B cell (primary cell): ENCODE measurements around the gene TEX11. TPM values are rescaled to one million over a fixed set of nuclear protein-coding genes. Genes with fewer than 3 reads are reported as not detected.
"Not testable (repeated sequence)": the region's sequence is repeated elsewhere in the genome, so short reads cannot be mapped to it uniquely, and the experiment has no call there.

Experiments
- ATAC-seq: fragments of 200-7000 bp; cut with Tn5 transposase; one replicate; pipeline ENCODE4 v1.10.0; 2021; ENCODE audit warnings: low read depth, mild to moderate bottlenecking, moderate number of reproducible peaks, moderate library complexity
- CTCF ChIA-PET: fragments of 350-600 bp; sonication (Branson Sonifier 250); formaldehyde crosslinking; loops from one replicate; lab custom pipeline; 2021; ENCODE audit warnings: antibody characterized with exemption, inconsistent platforms; lab: Charles Lee
- POLR2A ChIA-PET: fragments of 350-600 bp; sonication (Branson Sonifier 250); formaldehyde crosslinking; loops from one replicate; lab custom pipeline; 2021; ENCODE audit warnings: antibody characterized with exemption; lab: Charles Lee
- DNase-seq: peaks from one replicate; pipeline ENCODE4 v3.0.0; 2013
- H2AFZ ChIP-seq: 2 replicates; pipeline ENCODE4 v1.6.1; 2012; ENCODE audit warnings: mild to moderate bottlenecking, low read depth, low read length; ENCODE audit not compliant: insufficient read depth, poor library complexity, severe bottlenecking
- H3K27ac ChIP-seq, 2 donors: 1 replicate in 1 of 2; 2 replicates in 1 of 2; pipeline ENCODE4 v1.5.1; 2012 to 2013; ENCODE audit warnings: low read length in 2 of 2, mild to moderate bottlenecking in 2 of 2, moderate library complexity in 1 of 2
- H3K27me3 ChIP-seq, 4 experiments: fragments of 200-600 bp in 1 of 4; sonication (generic) in 1 of 4; replicated peaks in 1 of 4; 1 replicate in 2 of 4; 2 replicates in 2 of 4; pipeline versions ENCODE4 v1.6.1 to v1.7.0; 2013 to 2016; ENCODE audit warnings: low read length in 3 of 4, mild to moderate bottlenecking in 2 of 4, mixed read lengths in 1 of 4, moderate library complexity in 1 of 4; ENCODE audit not compliant: insufficient read depth in 4 of 4, control insufficient read depth in 3 of 4; ENCODE audit errors: control extremely low read depth in 1 of 4
- H3K36me3 ChIP-seq, 2 experiments: replicated peaks in 1 of 2; 1 replicate in 1 of 2; 2 replicates in 1 of 2; pipeline versions ENCODE4 v1.6.1 to v1.7.1; 2013; ENCODE audit warnings: low read length in 1 of 2; ENCODE audit not compliant: insufficient read depth in 2 of 2, control insufficient read depth in 1 of 2; ENCODE audit errors: control extremely low read depth in 1 of 2, extremely low read depth in 1 of 2
- H3K4me1 ChIP-seq, 2 donors: fragments of 200-600 bp in 1 of 2; sonication (generic) in 1 of 2; 1 replicate in 1 of 2; 2 replicates in 1 of 2; pipeline versions ENCODE4 v1.5.1 to v1.6.1; 2013 to 2017; ENCODE audit warnings: low read length in 2 of 2; ENCODE audit not compliant: control insufficient read depth in 2 of 2, insufficient read depth in 2 of 2
- H3K4me2 ChIP-seq: replicated peaks from 2 replicates; pipeline ENCODE3; 2012; ENCODE audit warnings: mild to moderate bottlenecking, low read depth, low read length; ENCODE audit not compliant: poor library complexity, severe bottlenecking
- H3K4me3 ChIP-seq, 5 experiments: fragments of 200-600 bp in 1 of 5; sonication (generic) in 1 of 5; 1 replicate in 3 of 5; 2 replicates in 2 of 5; pipeline versions ENCODE4 v1.5.1 to v1.7.0; 2011 to 2016; ENCODE audit warnings: low read length in 4 of 5, mild to moderate bottlenecking in 4 of 5, low read depth in 2 of 5, control low read depth in 1 of 5, moderate library complexity in 1 of 5; ENCODE audit not compliant: insufficient read depth in 1 of 5; ENCODE audit errors: control extremely low read depth in 1 of 5, extremely low read depth in 1 of 5
- H3K79me2 ChIP-seq: fragments of 200-600 bp; sonication (generic); one replicate; pipeline ENCODE4 v1.6.0; 2016; ENCODE audit warnings: low read length; ENCODE audit not compliant: control insufficient read depth, insufficient read depth
- H3K9ac ChIP-seq: fragments of 200-600 bp; sonication (generic); 2 replicates; pipeline ENCODE4 v1.6.1; 2017; ENCODE audit warnings: mild to moderate bottlenecking, low read length, moderate library complexity
- H3K9me3 ChIP-seq, 3 donors: one replicate each; pipeline versions ENCODE4 v1.6.1 to v1.7.1; 2013; ENCODE audit warnings: low read length in 2 of 3; ENCODE audit not compliant: control insufficient read depth in 2 of 3, insufficient read depth in 1 of 3; ENCODE audit errors: control extremely low read depth in 1 of 3
- H4K20me1 ChIP-seq: 2 replicates; pipeline ENCODE4 v1.6.0; 2012; ENCODE audit warnings: mild to moderate bottlenecking, low read length; ENCODE audit not compliant: insufficient read depth, control insufficient read depth, poor library complexity, severe bottlenecking
- H3K27ac Mint-ChIP-seq: one replicate; pipeline ENCODE4 v1.8.0; 2021; ENCODE audit warnings: mixed read lengths
- H3K27me3 Mint-ChIP-seq: one replicate; pipeline ENCODE4 v1.8.0; 2021; ENCODE audit warnings: mixed read lengths
- H3K4me1 Mint-ChIP-seq: one replicate; pipeline ENCODE4 v1.8.0; 2021; ENCODE audit warnings: mixed read lengths
- H3K4me3 Mint-ChIP-seq: one replicate; pipeline ENCODE4 v1.8.0; 2021; ENCODE audit warnings: mixed read lengths
- H3K9me3 Mint-ChIP-seq: one replicate; pipeline ENCODE4 v1.8.0; 2022; ENCODE audit warnings: mixed read lengths; ENCODE audit not compliant: insufficient read depth
- EZH2 ChIP-seq: IDR thresholded peaks from 2 replicates; pipeline ENCODE4 v1.6.1; 2012; ENCODE audit warnings: borderline replicate concordance, low read depth, mild to moderate bottlenecking, moderate library complexity, low read length; ENCODE audit not compliant: insufficient read depth, poor library complexity, severe bottlenecking
- WGBS: methylation state at CpG from one replicate; pipeline ENCODE4 v1.1.5; 2013; ENCODE audit warnings: missing lambda C conversion rate; ENCODE audit not compliant: insufficient coverage; 5-methylcytosine and 5-hydroxymethylcytosine counted together
- intact Hi-C: fragments of 100-400 bp; cut with micrococcal nuclease; formaldehyde crosslinking; loops from one replicate; pipeline ENCODE4 v1.10.0; 2022
- polyA plus RNA-seq: library from polyadenylated mRNA; depleted of rRNA; stranded (reverse); fragments of >200 nt; gene quantifications from 2 replicates; pipeline ENCODE4 v1.2.3, GENCODE V29; 2012
- total RNA-seq, 2 donors: library from RNA; stranded (reverse); fragments of 120-200 nt in 1 of 2; gene quantifications; 1 replicate in 1 of 2; 2 replicates in 1 of 2; pipeline versions ENCODE4 v1.2.3 to v1.2.4, GENCODE V29; 2013 to 2022
- TF ChIP-seq, protein P1 (sequence below): fragments of 200-600 bp; IDR thresholded peaks from one replicate; pipeline ENCODE4 v1.8.0; 2022; ENCODE audit warnings: antibody characterized with exemption, mild to moderate bottlenecking

Gene TEX11
- total and polyA plus RNA-seq, 2 donors (not counting 1 experiment from before 2014, with no cell fraction given) = not detected

DNA sequence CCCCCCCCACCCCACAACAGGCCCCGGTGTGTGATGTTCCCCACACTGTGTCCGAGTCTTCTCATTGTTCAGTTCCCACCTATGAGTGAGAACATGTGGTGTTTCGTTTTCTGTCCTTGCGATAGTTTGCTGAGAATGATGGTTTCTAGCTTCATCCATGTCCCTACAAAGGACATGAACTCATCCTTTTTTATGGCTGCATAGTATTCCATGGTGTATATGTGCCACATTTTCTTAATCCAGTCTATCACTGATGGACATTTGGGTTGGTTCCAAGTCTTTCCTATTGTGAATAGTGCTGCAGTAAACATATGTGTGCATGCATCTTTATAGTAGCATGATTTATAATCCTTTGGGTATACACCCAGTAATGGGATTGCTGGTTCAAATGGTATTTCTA is 393.2 kb downstream of the TEX11 start:
- H3K9ac ChIP-seq, POLR2A ChIA-PET, H3K27ac Mint-ChIP-seq, H3K27me3 Mint-ChIP-seq, H3K27ac ChIP-seq, H3K4me3 Mint-ChIP-seq, H3K36me3 ChIP-seq, H3K9me3 ChIP-seq, intact Hi-C loops, DNase-seq, ATAC-seq, H2AFZ ChIP-seq, H3K4me1 Mint-ChIP-seq, H3K79me2 ChIP-seq, H3K27me3 ChIP-seq, H3K4me1 ChIP-seq, H3K4me3 ChIP-seq, CTCF ChIA-PET, H3K4me2 ChIP-seq, H3K9me3 Mint-ChIP-seq, H4K20me1 ChIP-seq: not testable (repeated sequence)
- no CpG with 5 or more reads among the region's 4 CpGs for WGBS

DNA sequence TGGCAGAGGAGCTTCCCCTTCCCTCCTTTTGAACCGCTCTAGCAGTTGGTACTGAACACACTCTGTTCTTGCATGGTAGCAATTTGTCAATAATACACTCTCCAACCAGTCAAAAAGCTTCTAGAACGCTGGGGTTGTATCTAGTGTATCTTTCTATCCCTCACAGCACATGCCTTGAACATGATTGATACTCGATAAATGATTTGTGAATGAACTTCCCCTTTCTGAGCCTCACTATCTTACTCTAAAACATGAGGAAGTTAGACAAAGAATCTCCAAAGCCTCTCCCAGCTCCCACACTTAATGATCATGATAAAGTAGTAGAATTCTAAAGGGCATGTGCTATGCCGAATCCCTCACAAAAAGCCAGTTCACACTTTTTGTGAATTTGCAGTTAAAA is 399.4 kb downstream of the TEX11 start:
- no peaks in the 10 kb centered on the region for H3K27me3 Mint-ChIP-seq
- no peak overlapping the region for H3K4me3 Mint-ChIP-seq
- ATAC-seq = no peak
- Histone ChIP-seq H2AFZ (no peak overlapping the region), H4K20me1 (no peaks in the 10 kb centered on the region), H3K9ac (no peak overlapping the region), H3K79me2 (no peaks in the 10 kb centered on the region), H3K4me1 (no peaks in the 10 kb centered on the region), H3K27ac (no peak overlapping the region), H3K4me2 (no peak overlapping the region), H3K27me3 (no peaks in the 10 kb centered on the region), H3K9me3 (no peaks in the 10 kb centered on the region), H3K36me3 (no peaks in the 10 kb centered on the region), H3K4me3 (no peak overlapping the region)
- ChIA-PET POLR2A (no interaction called here), CTCF (no interaction called here)
- no peaks in the 10 kb centered on the region for H3K9me3 Mint-ChIP-seq
- H3K27ac Mint-ChIP-seq = no peak overlapping the region
- intact Hi-C loops = no loop called here
- TF ChIP-seq EZH2 = no peak
- TF ChIP-seq, protein P1, sequence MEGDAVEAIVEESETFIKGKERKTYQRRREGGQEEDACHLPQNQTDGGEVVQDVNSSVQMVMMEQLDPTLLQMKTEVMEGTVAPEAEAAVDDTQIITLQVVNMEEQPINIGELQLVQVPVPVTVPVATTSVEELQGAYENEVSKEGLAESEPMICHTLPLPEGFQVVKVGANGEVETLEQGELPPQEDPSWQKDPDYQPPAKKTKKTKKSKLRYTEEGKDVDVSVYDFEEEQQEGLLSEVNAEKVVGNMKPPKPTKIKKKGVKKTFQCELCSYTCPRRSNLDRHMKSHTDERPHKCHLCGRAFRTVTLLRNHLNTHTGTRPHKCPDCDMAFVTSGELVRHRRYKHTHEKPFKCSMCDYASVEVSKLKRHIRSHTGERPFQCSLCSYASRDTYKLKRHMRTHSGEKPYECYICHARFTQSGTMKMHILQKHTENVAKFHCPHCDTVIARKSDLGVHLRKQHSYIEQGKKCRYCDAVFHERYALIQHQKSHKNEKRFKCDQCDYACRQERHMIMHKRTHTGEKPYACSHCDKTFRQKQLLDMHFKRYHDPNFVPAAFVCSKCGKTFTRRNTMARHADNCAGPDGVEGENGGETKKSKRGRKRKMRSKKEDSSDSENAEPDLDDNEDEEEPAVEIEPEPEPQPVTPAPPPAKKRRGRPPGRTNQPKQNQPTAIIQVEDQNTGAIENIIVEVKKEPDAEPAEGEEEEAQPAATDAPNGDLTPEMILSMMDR = no peak
- WGBS = no CpG with 5 or more reads among the region's 4 CpGs
- DNase-seq = no peak
- H3K4me1 Mint-ChIP-seq = peaks cover 8% of the 10 kb centered on the region
